GM23338 (cell line): ENCODE results near the gene BTNL9.

Source experiments
- CREB1 ChIP-seq: fragments of 250-450 bp; sonication (Bioruptor Pico); IDR thresholded peaks from 2 replicates; pipeline ENCODE4 v1.5.0; 2020; ENCODE audit warnings: low read depth, mild to moderate bottlenecking, moderate library complexity
- CTCF ChIP-seq, 2 experiments: fragments of 200-600 bp in 1 of 2; sonication (generic) in 1 of 2; conservative IDR thresholded peaks; 2 replicates each; pipeline versions ENCODE4 v1.5.1 to v1.6.1; 2016 to 2017; ENCODE audit warnings: antibody characterized with exemption in 2 of 2, low read depth in 2 of 2, mild to moderate bottlenecking in 2 of 2, moderate library complexity in 1 of 2
- ETS1 ChIP-seq: IDR thresholded peaks from 2 replicates; pipeline ENCODE4 v1.6.1; 2016; ENCODE audit warnings: antibody characterized with exemption
- EZH2 ChIP-seq: fragments of 200-600 bp; sonication (generic); IDR thresholded peaks from one replicate; pipeline ENCODE4 v1.8.0; 2017; ENCODE audit warnings: antibody characterized with exemption, mild to moderate bottlenecking, low read depth; ENCODE audit not compliant: unreplicated experiment
- EZH2phosphoT487 ChIP-seq: fragments of 200-600 bp; sonication (generic); IDR thresholded peaks from one replicate; pipeline ENCODE4 v1.8.1; 2018; ENCODE audit warnings: antibody characterized with exemption; ENCODE audit not compliant: unreplicated experiment
- JUNB ChIP-seq: IDR thresholded peaks from one replicate; pipeline ENCODE4 v1.6.1; 2016; ENCODE audit warnings: antibody characterized with exemption; ENCODE audit not compliant: unreplicated experiment
- NANOG ChIP-seq: IDR thresholded peaks from 2 replicates; pipeline ENCODE4 v1.6.1; 2016; ENCODE audit warnings: antibody characterized with exemption, borderline replicate concordance
- POLR2AphosphoS5 ChIP-seq: IDR thresholded peaks from 2 replicates; pipeline ENCODE4 v1.6.1; 2016; ENCODE audit warnings: antibody characterized with exemption, low read depth
- REST ChIP-seq: IDR thresholded peaks from one replicate; pipeline ENCODE4 v1.6.1; 2018; ENCODE audit warnings: antibody characterized with exemption; ENCODE audit not compliant: unreplicated experiment
- STAT1 ChIP-seq: IDR thresholded peaks from one replicate; pipeline ENCODE4 v1.6.1; 2016; ENCODE audit warnings: antibody characterized with exemption; ENCODE audit not compliant: unreplicated experiment
- ZNF331 ChIP-seq: fragments of 250-450 bp; sonication (Bioruptor Pico); IDR thresholded peaks from 2 replicates; pipeline ENCODE4 v1.5.0; 2020; ENCODE audit warnings: low read depth, mild to moderate bottlenecking, moderate library complexity
- TF ChIP-seq, protein P1 (sequence below): fragments of 250-450 bp; sonication (Bioruptor Pico); IDR thresholded peaks from 2 replicates; pipeline ENCODE4 v1.5.0; 2020; ENCODE audit warnings: mild to moderate bottlenecking, moderate library complexity

DNA sequence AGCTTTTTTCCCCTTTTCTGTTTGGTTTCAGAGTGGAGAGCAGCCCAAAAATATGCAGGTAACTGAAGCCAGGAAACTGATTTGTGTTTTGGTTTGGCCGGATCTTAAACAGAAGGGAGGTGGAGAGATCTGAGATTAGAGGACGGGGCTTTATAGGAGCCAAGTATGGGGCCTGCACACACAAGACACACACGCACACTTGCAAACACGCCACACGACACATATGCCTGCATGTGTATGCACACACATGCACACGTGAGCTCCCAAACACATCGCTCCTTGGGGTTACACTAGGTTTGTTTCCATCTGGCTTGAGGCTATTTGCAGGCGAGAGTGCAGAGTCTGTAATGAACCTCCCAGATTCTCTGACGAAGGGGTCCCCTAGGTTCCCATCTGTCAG, 18.3 kb downstream of the BTNL9 start:
- TF ChIP-seq JUNB, result no peak
- no peak for TF ChIP-seq CTCF (conservative IDR thresholded peaks at IDR 0.05; ENCODE audit: low read depth in 2 of 2)
- no peak for TF ChIP-seq ETS1
- no peak for TF ChIP-seq EZH2phosphoT487
- TF ChIP-seq POLR2AphosphoS5, result no peak
- no peak for TF ChIP-seq REST
- peak; percentile 10 for TF ChIP-seq EZH2
- TF ChIP-seq NANOG, result no peak
- TF ChIP-seq CREB1, result no peak
- TF ChIP-seq ZNF331, result no peak
- TF ChIP-seq STAT1, result no peak
- TF ChIP-seq, protein P1, sequence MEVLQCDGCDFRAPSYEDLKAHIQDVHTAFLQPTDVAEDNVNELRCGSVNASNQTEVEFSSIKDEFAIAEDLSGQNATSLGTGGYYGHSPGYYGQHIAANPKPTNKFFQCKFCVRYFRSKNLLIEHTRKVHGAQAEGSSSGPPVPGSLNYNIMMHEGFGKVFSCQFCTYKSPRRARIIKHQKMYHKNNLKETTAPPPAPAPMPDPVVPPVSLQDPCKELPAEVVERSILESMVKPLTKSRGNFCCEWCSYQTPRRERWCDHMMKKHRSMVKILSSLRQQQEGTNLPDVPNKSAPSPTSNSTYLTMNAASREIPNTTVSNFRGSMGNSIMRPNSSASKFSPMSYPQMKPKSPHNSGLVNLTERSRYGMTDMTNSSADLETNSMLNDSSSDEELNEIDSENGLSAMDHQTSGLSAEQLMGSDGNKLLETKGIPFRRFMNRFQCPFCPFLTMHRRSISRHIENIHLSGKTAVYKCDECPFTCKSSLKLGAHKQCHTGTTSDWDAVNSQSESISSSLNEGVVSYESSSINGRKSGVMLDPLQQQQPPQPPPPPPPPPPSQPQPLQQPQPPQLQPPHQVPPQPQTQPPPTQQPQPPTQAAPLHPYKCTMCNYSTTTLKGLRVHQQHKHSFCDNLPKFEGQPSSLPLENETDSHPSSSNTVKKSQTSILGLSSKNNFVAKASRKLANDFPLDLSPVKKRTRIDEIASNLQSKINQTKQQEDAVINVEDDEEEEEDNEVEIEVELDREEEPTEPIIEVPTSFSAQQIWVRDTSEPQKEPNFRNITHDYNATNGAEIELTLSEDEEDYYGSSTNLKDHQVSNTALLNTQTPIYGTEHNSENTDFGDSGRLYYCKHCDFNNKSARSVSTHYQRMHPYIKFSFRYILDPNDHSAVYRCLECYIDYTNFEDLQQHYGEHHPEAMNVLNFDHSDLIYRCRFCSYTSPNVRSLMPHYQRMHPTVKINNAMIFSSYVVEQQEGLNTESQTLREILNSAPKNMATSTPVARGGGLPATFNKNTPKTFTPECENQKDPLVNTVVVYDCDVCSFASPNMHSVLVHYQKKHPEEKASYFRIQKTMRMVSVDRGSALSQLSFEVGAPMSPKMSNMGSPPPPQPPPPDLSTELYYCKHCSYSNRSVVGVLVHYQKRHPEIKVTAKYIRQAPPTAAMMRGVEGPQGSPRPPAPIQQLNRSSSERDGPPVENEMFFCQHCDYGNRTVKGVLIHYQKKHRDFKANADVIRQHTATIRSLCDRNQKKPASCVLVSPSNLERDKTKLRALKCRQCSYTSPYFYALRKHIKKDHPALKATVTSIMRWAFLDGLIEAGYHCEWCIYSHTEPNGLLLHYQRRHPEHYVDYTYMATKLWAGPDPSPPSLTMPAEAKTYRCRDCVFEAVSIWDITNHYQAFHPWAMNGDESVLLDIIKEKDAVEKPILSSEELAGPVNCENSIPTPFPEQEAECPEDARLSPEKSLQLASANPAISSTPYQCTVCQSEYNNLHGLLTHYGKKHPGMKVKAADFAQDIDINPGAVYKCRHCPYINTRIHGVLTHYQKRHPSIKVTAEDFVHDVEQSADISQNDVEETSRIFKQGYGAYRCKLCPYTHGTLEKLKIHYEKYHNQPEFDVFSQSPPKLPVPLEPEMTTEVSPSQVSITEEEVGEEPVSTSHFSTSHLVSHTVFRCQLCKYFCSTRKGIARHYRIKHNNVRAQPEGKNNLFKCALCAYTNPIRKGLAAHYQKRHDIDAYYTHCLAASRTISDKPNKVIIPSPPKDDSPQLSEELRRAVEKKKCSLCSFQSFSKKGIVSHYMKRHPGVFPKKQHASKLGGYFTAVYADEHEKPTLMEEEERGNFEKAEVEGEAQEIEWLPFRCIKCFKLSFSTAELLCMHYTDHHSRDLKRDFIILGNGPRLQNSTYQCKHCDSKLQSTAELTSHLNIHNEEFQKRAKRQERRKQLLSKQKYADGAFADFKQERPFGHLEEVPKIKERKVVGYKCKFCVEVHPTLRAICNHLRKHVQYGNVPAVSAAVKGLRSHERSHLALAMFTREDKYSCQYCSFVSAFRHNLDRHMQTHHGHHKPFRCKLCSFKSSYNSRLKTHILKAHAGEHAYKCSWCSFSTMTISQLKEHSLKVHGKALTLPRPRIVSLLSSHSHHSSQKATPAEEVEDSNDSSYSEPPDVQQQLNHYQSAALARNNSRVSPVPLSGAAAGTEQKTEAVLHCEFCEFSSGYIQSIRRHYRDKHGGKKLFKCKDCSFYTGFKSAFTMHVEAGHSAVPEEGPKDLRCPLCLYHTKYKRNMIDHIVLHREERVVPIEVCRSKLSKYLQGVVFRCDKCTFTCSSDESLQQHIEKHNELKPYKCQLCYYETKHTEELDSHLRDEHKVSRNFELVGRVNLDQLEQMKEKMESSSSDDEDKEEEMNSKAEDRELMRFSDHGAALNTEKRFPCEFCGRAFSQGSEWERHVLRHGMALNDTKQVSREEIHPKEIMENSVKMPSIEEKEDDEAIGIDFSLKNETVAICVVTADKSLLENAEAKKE (CRISPR knock-in tag), result no peak
